Mesenchymal stem cell (in vitro differentiated cells and primary cell): Measurements from ENCODE around the gene HOXB3.

ENCODE experiments used
- DNase-seq: peaks from one replicate; pipeline ENCODE4 v3.0.0-alpha.2; 2013
- H2AFZ ChIP-seq: one replicate; pipeline ENCODE4 v1.6.1; 2013; ENCODE audit warnings: low read depth, mild to moderate bottlenecking, control low read depth, inconsistent platforms, low read length, moderate library complexity
- H2AK5ac ChIP-seq: 2 replicates; pipeline ENCODE4 v1.6.1; 2013; ENCODE audit warnings: low read length, moderate library complexity, mild to moderate bottlenecking, inconsistent platforms; ENCODE audit not compliant: severe bottlenecking
- H2BK120ac ChIP-seq: one replicate; pipeline ENCODE4 v1.6.1; 2013; ENCODE audit warnings: low read depth, mild to moderate bottlenecking, inconsistent platforms, low read length, moderate library complexity
- H2BK12ac ChIP-seq, 2 experiments: one replicate each; pipeline ENCODE4 v1.6.1; 2013; ENCODE audit warnings: inconsistent platforms in 2 of 2, low read length in 2 of 2, mild to moderate bottlenecking in 2 of 2, moderate library complexity in 2 of 2, control low read depth in 1 of 2
- H2BK15ac ChIP-seq: one replicate; pipeline ENCODE4 v1.6.1; 2013; ENCODE audit warnings: mild to moderate bottlenecking, low read depth, inconsistent platforms; ENCODE audit not compliant: poor library complexity, severe bottlenecking
- H2BK5ac ChIP-seq: 2 replicates; pipeline ENCODE4 v1.6.1; 2013; ENCODE audit warnings: low read depth, mild to moderate bottlenecking, low read length, control low read depth, inconsistent platforms; ENCODE audit not compliant: poor library complexity, severe bottlenecking
- H3K14ac ChIP-seq, 2 experiments: one replicate each; pipeline ENCODE4 v1.6.1; 2013; ENCODE audit warnings: inconsistent platforms in 2 of 2, low read length in 2 of 2, control low read depth in 1 of 2, mild to moderate bottlenecking in 1 of 2, moderate library complexity in 1 of 2
- H3K18ac ChIP-seq, 2 experiments: one replicate each; pipeline ENCODE4 v1.6.1; 2013; ENCODE audit warnings: inconsistent platforms in 2 of 2, low read length in 2 of 2, control low read depth in 1 of 2, low read depth in 1 of 2, mild to moderate bottlenecking in 1 of 2
- H3K23ac ChIP-seq, 2 experiments: one replicate each; pipeline ENCODE4 v1.6.1; 2013; ENCODE audit warnings: inconsistent platforms in 2 of 2, low read length in 2 of 2, mild to moderate bottlenecking in 2 of 2, moderate library complexity in 2 of 2, control low read depth in 1 of 2
- H3K27ac ChIP-seq: 2 replicates; pipeline ENCODE4 v1.5.1; 2013; ENCODE audit warnings: mild to moderate bottlenecking, moderate library complexity, low read length, control low read depth, inconsistent platforms; ENCODE audit not compliant: poor library complexity, severe bottlenecking
- H3K27me3 ChIP-seq, 2 experiments: 2 replicates each; pipeline versions ENCODE4 v1.6.1 to v1.7.0; 2013; ENCODE audit warnings: low read length in 2 of 2, mild to moderate bottlenecking in 2 of 2, moderate library complexity in 2 of 2, control low read depth in 1 of 2, inconsistent platforms in 1 of 2; ENCODE audit not compliant: control insufficient read depth in 1 of 2, insufficient read depth in 1 of 2
- H3K36me3 ChIP-seq, 2 experiments: 2 replicates each; pipeline versions ENCODE4 v1.6.1 to v1.7.0; 2013; ENCODE audit warnings: low read length in 2 of 2, control low read depth in 1 of 2, inconsistent platforms in 1 of 2, low read depth in 1 of 2, mild to moderate bottlenecking in 1 of 2; ENCODE audit not compliant: insufficient read depth in 2 of 2, control insufficient read depth in 1 of 2
- H3K4ac ChIP-seq, 2 experiments: one replicate each; pipeline ENCODE4 v1.6.1; 2013; ENCODE audit warnings: inconsistent platforms in 2 of 2, low read length in 2 of 2, mild to moderate bottlenecking in 2 of 2, moderate library complexity in 2 of 2, control low read depth in 1 of 2, low read depth in 1 of 2
- H3K4me1 ChIP-seq: 2 replicates; pipeline ENCODE4 v1.6.1; 2013; ENCODE audit warnings: low read depth, low read length, control low read depth; ENCODE audit not compliant: control insufficient read depth, insufficient read depth
- H3K4me2 ChIP-seq: 2 replicates; pipeline ENCODE4 v1.6.1; 2013; ENCODE audit warnings: low read length, mild to moderate bottlenecking, inconsistent platforms; ENCODE audit not compliant: poor library complexity, severe bottlenecking
- H3K4me3 ChIP-seq, 2 experiments: 2 replicates each; pipeline versions ENCODE4 v1.5.1 to v1.7.0; 2013; ENCODE audit warnings: low read length in 2 of 2, mild to moderate bottlenecking in 2 of 2, control low read depth in 1 of 2, low read depth in 1 of 2; ENCODE audit not compliant: insufficient read depth in 1 of 2
- H3K79me1 ChIP-seq: replicated peaks from 2 replicates; pipeline ENCODE4 v1.6.1; 2013; ENCODE audit warnings: mild to moderate bottlenecking, control low read depth, low read length, inconsistent platforms; ENCODE audit not compliant: poor library complexity, severe bottlenecking
- H3K9ac ChIP-seq: 2 replicates; pipeline ENCODE4 v1.7.0; 2013; ENCODE audit warnings: mild to moderate bottlenecking, low read length, moderate library complexity
- H3K9me3 ChIP-seq: 2 replicates; pipeline ENCODE4 v1.7.0; 2013; ENCODE audit warnings: mild to moderate bottlenecking, low read length; ENCODE audit not compliant: control insufficient read depth
- H4K8ac ChIP-seq: one replicate; pipeline ENCODE4 v1.6.1; 2013; ENCODE audit warnings: inconsistent platforms, mild to moderate bottlenecking, low read length, moderate library complexity
- H4K91ac ChIP-seq: one replicate; pipeline ENCODE4 v1.6.1; 2013; ENCODE audit warnings: mild to moderate bottlenecking, low read length, inconsistent platforms
- WGBS: methylation state at CpG from one replicate; pipeline ENCODE4 v1.1.7; 2013; ENCODE audit warnings: mixed read lengths; 5-methylcytosine and 5-hydroxymethylcytosine counted together

Gene HOXB3

DNA sequence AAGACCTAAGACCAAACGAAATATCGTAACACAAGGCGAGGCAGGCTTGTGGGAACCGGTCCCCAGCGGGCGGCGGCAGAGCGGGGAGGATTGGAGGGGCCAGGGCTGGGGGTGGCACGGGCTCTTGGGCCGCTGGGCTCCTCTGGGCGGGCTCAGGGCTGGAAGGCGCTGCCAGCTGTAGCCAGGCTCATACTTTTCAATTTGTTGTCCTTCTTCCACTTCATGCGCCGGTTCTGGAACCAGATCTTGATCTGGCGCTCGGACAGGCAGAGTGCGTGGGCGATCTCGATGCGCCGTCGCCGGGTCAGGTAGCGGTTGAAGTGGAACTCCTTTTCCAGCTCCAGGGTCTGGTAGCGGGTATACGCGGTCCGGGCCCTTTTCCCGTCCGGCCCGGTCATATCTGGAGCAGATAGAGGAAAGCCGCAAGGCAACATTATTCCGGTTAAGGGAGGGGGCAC, 2.0 kb upstream of the HOXB3 start:
- peaks cover 51% of the 10 kb centered on the region for H3K4me1 ChIP-seq
- H3K36me3 ChIP-seq = peaks cover 31 to 34% of the 10 kb centered on the region in 2 experiments
- H2AFZ ChIP-seq = no peak overlapping the region
- H3K4me3 ChIP-seq = peak overlapping the region in 1 of 2 experiments; percentile 80
- H3K23ac ChIP-seq = peak overlapping the region in 1 of 2 experiments; percentile 63
- peak overlapping the region; percentile 92 for H3K4me2 ChIP-seq
- peak overlapping the region in 1 of 2 experiments; percentile 70 for H2BK12ac ChIP-seq
- H4K91ac ChIP-seq = peak overlapping the region; percentile 70
- H3K9me3 ChIP-seq = no peaks in the 10 kb centered on the region
- no peak overlapping the region for H2AK5ac ChIP-seq
- H2BK120ac ChIP-seq = peak overlapping the region; percentile 50
- peak overlapping the region; percentile 9 for H2BK5ac ChIP-seq
- peaks cover 5% of the 10 kb centered on the region for H3K79me1 ChIP-seq
- WGBS = 4% methylated on average over 26 of the region's 33 CpGs
- H3K14ac ChIP-seq = peak overlapping the region in 1 of 2 experiments; percentile 94
- peak overlapping the region in 1 of 2 experiments; percentile 89 for H3K4ac ChIP-seq
- H3K18ac ChIP-seq = peak overlapping the region; percentile 82 to 93
- no peak overlapping the region for H2BK15ac ChIP-seq
- H3K9ac ChIP-seq = peak overlapping the region; percentile 98
- peaks cover 0 to 4% of the 10 kb centered on the region in 2 experiments for H3K27me3 ChIP-seq
- H4K8ac ChIP-seq = no peak overlapping the region
- no peak overlapping the region for H3K27ac ChIP-seq
- no peak for DNase-seq

DNA sequence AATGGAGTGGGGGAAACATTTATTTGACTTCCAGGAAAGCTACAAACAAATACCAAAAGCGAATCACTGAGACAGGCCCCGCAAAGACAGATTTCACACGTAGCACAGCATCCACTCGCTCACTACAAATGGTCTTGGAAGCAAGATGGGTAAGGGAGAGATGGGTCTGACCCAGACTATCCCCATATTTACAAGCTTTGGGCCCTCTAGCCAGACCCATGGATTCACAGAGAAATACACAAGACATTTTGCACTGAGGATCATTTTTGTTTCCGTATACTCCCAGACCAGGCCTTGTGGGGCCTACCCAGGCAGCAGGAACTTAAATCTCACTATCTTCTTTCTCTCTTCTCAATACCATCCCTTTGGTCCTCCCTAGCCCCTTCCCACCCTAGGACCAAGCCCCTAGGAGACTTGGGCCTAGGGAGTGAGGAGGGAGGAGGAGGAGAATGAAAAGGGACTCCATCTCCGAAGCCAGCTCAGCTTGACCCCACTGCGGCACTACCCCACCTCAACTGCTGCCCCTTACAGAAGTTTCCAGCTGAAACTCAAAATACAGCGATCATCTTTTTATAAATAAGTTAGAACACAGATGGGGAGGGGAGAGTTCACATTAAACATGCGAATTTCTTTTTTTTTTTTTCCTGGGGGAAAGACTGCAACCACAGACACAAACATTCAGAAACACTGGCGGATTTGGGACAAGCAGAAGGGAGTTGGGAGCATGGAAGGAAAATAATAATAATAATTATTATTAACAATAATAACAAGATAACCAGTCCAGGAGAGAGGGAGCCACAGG, 1.4 kb upstream of the HOXB3 start:
- WGBS = 18% methylated on average over 5 of the region's 10 CpGs
- Histone ChIP-seq H2BK5ac (no peak overlapping the region), H3K27ac (no peak overlapping the region), H3K4me2 (no peak overlapping the region), H3K4ac (peak overlapping the region; percentile 96 to 98), H4K91ac (peak overlapping the region; percentile 87), H2BK12ac (peak overlapping the region; percentile 49 to 97), H3K79me1 (peaks cover 5% of the 10 kb centered on the region), H2BK120ac (peak overlapping the region; percentile 87), H3K18ac (peak overlapping the region; percentile 91 to 96), H2AK5ac (peak overlapping the region; percentile 82), H3K36me3 (peaks cover 30 to 33% of the 10 kb centered on the region in 2 experiments), H3K4me3 (peak overlapping the region in 1 of 2 experiments; percentile 80), H2BK15ac (peak overlapping the region; percentile 83), H3K9me3 (no peaks in the 10 kb centered on the region), H3K23ac (peak overlapping the region; percentile 15 to 100), H4K8ac (peak overlapping the region; percentile 93), H3K27me3 (peaks cover 0 to 4% of the 10 kb centered on the region in 2 experiments), H3K4me1 (peaks cover 48% of the 10 kb centered on the region), H3K9ac (peak overlapping the region; percentile 98), H2AFZ (no peak overlapping the region), H3K14ac (peak overlapping the region in 1 of 2 experiments; percentile 97)
- no peak for DNase-seq

DNA sequence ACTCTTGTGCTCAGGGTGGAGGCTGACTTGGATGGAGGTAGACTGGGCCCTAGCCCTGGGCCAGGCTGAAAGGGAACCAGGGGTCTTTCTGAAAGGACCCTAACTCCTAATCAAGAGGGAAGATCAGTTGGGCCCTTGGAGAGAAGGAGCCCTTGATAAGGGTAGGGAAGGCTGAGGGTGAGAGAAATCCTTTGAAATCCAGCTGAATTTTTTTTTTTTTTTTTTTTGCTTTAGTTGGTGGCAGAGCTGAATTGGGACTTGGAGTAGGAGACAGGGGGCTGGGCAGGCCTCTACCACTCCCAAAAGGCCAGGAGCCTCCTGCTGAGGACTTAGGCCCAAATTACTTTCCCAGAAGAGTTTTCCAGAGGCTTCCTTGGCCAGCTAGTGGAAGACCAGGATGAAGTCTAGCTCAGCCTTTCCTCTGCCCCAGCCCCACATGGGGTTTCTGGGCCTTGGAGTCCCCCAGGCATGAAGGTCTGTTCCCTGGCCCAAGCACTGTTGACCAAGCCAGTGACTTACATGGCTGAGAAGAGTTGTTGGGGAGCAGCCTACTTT, 643 bp upstream of the HOXB3 start:
- Histone ChIP-seq H2BK15ac (peak overlapping the region; percentile 83), H2BK12ac (peak overlapping the region; percentile 49 to 93), H3K27me3 (peaks cover 0 to 4% of the 10 kb centered on the region in 2 experiments), H3K9ac (peak overlapping the region; percentile 98), H3K4me3 (peak overlapping the region in 1 of 2 experiments; percentile 96), H3K9me3 (no peaks in the 10 kb centered on the region), H3K23ac (peak overlapping the region in 1 of 2 experiments; percentile 87), H3K4me2 (peak overlapping the region; percentile 36), H2BK5ac (peak overlapping the region; percentile 74), H3K79me1 (peaks cover 5% of the 10 kb centered on the region), H4K91ac (peak overlapping the region; percentile 88), H3K4ac (peak overlapping the region; percentile 96 to 98), H3K14ac (peak overlapping the region in 1 of 2 experiments; percentile 35), H4K8ac (peak overlapping the region; percentile 93), H2BK120ac (peak overlapping the region; percentile 87), H3K4me1 (peaks cover 43% of the 10 kb centered on the region), H3K36me3 (peaks cover 24 to 25% of the 10 kb centered on the region in 2 experiments), H3K27ac (peak overlapping the region; percentile 31), H2AFZ (no peak overlapping the region), H3K18ac (peak overlapping the region; percentile 91 to 99), H2AK5ac (peak overlapping the region; percentile 69)
- no peak for DNase-seq
